K562 (cell line): ENCODE results near the gene PLCL1. TPM values are rescaled to one million over a fixed set of nuclear protein-coding genes. Genes with fewer than 3 reads are reported as not detected.

ENCODE experiments used
- FOXK1 ChIP-seq: sonication (generic); formaldehyde crosslinking; IDR thresholded peaks from 2 replicates; pipeline ENCODE4 v1.8.0; 2022; ENCODE audit warnings: missing genetic modification reagents, mild to moderate bottlenecking, borderline replicate concordance
- GTF2E2 ChIP-seq: fragments of 200-800 bp; sonication (Bioruptor generic); IDR thresholded peaks from 2 replicates; pipeline ENCODE4 v1.6.1; 2016; ENCODE audit warnings: missing genetic modification characterization, missing compliant biosample characterization
- HNRNPLL ChIP-seq: fragments of 200-400 bp; formaldehyde crosslinking; IDR thresholded peaks from 2 replicates; pipeline ENCODE4 v1.6.1; 2017; ENCODE audit warnings: low read length, low read depth, mild to moderate bottlenecking; ENCODE audit not compliant: poor library complexity, severe bottlenecking
- MAFF ChIP-seq: IDR thresholded peaks from 2 replicates; pipeline ENCODE4 v1.6.1; 2012; ENCODE audit warnings: low read length, improper control_type of control experiment
- NELFE ChIP-seq: IDR thresholded peaks from 2 replicates; pipeline ENCODE4 v1.6.1; 2011; ENCODE audit warnings: mild to moderate bottlenecking; ENCODE audit not compliant: insufficient read depth, insufficient read length
- POLR2AphosphoS5 ChIP-seq: IDR thresholded peaks from 2 replicates; pipeline ENCODE4 v1.6.1; 2011; ENCODE audit warnings: mild to moderate bottlenecking, low read depth, low read length, moderate library complexity; ENCODE audit not compliant: control insufficient read depth, insufficient read depth
- STAT5A ChIP-seq: IDR thresholded peaks from 2 replicates; pipeline ENCODE4 v1.6.1; 2012; ENCODE audit warnings: low read length, inconsistent platforms, borderline replicate concordance
- SUPT5H ChIP-seq: fragments of 450-650 bp; IDR thresholded peaks from 2 replicates; pipeline ENCODE4 v1.6.1; 2016
- ZBTB1 ChIP-seq: sonication (generic); formaldehyde crosslinking; IDR thresholded peaks from 2 replicates; pipeline ENCODE4 v1.8.1; 2023; ENCODE audit warnings: missing genetic modification reagents, low read depth, mild to moderate bottlenecking, borderline replicate concordance
- ZNF445 ChIP-seq: fragments of 250-450 bp; sonication (Bioruptor Pico); IDR thresholded peaks from 2 replicates; pipeline ENCODE4 v1.4.0; 2020; ENCODE audit warnings: low read depth, mild to moderate bottlenecking, moderate library complexity
- polyA plus RNA-seq, 8 experiments: library from polyadenylated mRNA; depleted of rRNA in 4 of 8; stranded (reverse) in 5 of 8; unstranded in 3 of 8; fragments of >200 nt; fragmentation: Nextera tagmentation in 2 of 8; fragmentation: Illumina TruSeq in 1 of 8; extraction: Ambion mirVana in 2 of 8; extraction: Trizol in 1 of 8; gene quantifications; 2 replicates each; pipeline versions ENCODE4 v1.2.1 to v1.2.3, GENCODE V29; 2011 to 2014; ENCODE audit warnings: inconsistent platforms in 1 of 8, missing spikeins in 1 of 8
- total RNA-seq, 7 experiments: library from RNA; depleted of rRNA in 6 of 7; stranded (reverse); fragments of >200 nt in 6 of 7; fragmentation: Illumina TruSeq in 2 of 7; extraction: Trizol in 2 of 7; gene quantifications; 2 replicates each; pipeline versions ENCODE4 v1.2.1 to v1.2.3, GENCODE V29; 2011 to 2021; ENCODE audit warnings: low replicate concordance in 1 of 7
- TF ChIP-seq, protein P1 (sequence below): fragments of 200-800 bp; sonication (Bioruptor generic); IDR thresholded peaks from 2 replicates; pipeline ENCODE4 v1.6.1; 2017; ENCODE audit warnings: missing genetic modification characterization, missing compliant biosample characterization
- TF ChIP-seq, protein P2 (sequence below): fragments of 450-650 bp; formaldehyde crosslinking; IDR thresholded peaks from 2 replicates; pipeline ENCODE4 v1.4.0; 2020; ENCODE audit warnings: mild to moderate bottlenecking, moderate library complexity
- TF ChIP-seq, protein P3 (sequence below): fragments of 450-650 bp; IDR thresholded peaks from 2 replicates; pipeline ENCODE4 v1.6.1; 2018; ENCODE audit not compliant: partially characterized antibody
- TF ChIP-seq, protein P4 (sequence below): fragments of 450-650 bp; IDR thresholded peaks from 2 replicates; pipeline ENCODE4 v1.6.1; 2016; ENCODE audit warnings: antibody characterized with exemption

The PLCL1 gene
- total and polyA plus RNA-seq, 9 of the 15 experiments (the other 6 are each of a cell fraction or from before 2014, with no cell fraction given), result 2.0 to 17.7 (median 8.6) TPM

DNA sequence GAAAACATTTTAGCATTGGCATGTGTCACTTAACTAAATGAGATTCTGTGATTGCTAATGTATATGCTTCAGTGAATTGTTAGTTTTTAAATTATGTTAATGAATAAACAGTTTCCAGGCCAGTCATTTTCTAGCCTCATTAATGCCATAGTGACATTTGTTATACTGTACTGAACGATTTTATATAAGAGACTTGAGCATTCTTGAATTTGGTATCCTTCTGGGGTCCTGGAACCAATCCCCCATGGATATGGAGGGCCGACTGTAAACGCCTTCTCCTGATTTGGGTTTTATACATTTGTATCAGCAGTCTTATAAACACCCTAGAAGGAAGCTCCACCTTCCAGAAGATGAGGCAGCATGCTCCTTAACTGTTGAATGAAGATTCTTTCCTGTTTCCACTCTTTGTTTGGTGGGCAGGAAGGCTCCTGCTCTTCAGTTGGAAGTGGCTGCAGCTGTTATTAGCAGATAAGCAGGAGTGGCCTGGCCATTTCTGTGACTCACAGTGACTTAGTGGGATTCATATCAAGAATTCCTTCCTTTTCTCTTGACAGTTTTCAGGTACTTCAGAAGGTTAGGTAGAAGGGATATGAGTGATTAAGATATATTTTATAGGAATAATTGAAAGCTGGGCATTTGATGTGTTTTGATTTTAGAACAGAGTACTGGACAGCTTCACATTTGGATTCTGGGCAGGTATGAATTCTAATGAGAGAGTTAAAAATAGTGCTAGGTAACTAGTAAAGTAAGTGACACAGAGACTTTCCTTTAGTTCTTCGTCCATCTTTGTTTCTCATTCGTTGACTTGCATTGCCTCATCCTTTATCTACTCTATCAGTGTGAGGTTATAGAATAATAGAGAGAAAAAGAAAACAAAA, 124.9 kb downstream of the PLCL1 start (continued):
- TF ChIP-seq, protein P1, sequence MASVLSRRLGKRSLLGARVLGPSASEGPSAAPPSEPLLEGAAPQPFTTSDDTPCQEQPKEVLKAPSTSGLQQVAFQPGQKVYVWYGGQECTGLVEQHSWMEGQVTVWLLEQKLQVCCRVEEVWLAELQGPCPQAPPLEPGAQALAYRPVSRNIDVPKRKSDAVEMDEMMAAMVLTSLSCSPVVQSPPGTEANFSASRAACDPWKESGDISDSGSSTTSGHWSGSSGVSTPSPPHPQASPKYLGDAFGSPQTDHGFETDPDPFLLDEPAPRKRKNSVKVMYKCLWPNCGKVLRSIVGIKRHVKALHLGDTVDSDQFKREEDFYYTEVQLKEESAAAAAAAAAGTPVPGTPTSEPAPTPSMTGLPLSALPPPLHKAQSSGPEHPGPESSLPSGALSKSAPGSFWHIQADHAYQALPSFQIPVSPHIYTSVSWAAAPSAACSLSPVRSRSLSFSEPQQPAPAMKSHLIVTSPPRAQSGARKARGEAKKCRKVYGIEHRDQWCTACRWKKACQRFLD (CRISPR knock-in tag), result peak; percentile 94
- no peak for TF ChIP-seq HNRNPLL
- no peak for TF ChIP-seq FOXK1
- TF ChIP-seq GTF2E2 (tag), result peak; percentile 44; the same call in 1 of the 2 replicates
- TF ChIP-seq ZBTB1 (CRISPR knock-in tag), result no peak; the same call in 1 of the 2 replicates
- TF ChIP-seq, protein P2, sequence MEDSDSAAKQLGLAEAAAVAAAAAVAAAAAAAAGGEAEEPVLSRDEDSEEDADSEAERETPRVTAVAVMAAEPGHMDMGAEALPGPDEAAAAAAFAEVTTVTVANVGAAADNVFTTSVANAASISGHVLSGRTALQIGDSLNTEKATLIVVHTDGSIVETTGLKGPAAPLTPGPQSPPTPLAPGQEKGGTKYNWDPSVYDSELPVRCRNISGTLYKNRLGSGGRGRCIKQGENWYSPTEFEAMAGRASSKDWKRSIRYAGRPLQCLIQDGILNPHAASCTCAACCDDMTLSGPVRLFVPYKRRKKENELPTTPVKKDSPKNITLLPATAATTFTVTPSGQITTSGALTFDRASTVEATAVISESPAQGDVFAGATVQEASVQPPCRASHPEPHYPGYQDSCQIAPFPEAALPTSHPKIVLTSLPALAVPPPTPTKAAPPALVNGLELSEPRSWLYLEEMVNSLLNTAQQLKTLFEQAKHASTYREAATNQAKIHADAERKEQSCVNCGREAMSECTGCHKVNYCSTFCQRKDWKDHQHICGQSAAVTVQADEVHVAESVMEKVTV (CRISPR knock-in tag), result no peak
- TF ChIP-seq ZNF445, result no peak
- TF ChIP-seq, protein P3, sequence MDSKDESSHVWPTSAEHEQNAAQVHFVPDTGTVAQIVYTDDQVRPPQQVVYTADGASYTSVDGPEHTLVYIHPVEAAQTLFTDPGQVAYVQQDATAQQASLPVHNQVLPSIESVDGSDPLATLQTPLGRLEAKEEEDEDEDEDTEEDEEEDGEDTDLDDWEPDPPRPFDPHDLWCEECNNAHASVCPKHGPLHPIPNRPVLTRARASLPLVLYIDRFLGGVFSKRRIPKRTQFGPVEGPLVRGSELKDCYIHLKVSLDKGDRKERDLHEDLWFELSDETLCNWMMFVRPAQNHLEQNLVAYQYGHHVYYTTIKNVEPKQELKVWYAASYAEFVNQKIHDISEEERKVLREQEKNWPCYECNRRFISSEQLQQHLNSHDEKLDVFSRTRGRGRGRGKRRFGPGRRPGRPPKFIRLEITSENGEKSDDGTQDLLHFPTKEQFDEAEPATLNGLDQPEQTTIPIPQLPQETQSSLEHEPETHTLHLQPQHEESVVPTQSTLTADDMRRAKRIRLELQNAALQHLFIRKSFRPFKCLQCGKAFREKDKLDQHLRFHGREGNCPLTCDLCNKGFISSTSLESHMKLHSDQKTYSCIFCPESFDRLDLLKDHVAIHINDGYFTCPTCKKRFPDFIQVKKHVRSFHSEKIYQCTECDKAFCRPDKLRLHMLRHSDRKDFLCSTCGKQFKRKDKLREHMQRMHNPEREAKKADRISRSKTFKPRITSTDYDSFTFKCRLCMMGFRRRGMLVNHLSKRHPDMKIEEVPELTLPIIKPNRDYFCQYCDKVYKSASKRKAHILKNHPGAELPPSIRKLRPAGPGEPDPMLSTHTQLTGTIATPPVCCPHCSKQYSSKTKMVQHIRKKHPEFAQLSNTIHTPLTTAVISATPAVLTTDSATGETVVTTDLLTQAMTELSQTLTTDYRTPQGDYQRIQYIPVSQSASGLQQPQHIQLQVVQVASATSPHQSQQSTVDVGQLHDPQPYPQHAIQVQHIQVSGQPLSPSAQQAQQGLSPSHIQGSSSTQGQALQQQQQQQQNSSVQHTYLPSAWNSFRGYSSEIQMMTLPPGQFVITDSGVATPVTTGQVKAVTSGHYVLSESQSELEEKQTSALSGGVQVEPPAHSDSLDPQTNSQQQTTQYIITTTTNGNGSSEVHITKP, result peak; percentile 66
- peak; percentile 93 for TF ChIP-seq POLR2AphosphoS5
- TF ChIP-seq SUPT5H, result 0 out of 2 replicates have a peak, but pooled peaks have one; percentile 11
- TF ChIP-seq MAFF, result peak; percentile 87
- peak; percentile 84 for TF ChIP-seq STAT5A
- TF ChIP-seq NELFE, result no peak
- TF ChIP-seq, protein P4, sequence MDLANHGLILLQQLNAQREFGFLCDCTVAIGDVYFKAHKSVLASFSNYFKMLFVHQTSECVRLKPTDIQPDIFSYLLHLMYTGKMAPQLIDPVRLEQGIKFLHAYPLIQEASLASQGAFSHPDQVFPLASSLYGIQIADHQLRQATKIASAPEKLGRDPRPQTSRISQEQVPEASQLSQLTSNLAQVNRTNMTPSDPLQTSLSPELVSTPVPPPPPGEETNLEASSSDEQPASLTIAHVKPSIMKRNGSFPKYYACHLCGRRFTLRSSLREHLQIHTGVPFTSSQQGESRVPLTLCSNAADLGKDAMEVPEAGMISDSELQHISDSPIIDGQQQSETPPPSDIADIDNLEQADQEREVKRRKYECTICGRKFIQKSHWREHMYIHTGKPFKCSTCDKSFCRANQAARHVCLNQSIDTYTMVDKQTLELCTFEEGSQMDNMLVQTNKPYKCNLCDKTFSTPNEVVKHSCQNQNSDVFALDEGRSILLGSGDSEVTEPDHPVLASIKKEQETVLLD, result peak; percentile 65; the same call in 1 of the 2 replicates
- TF ChIP-seq, all 486 proteins: peak for 136
